Omental fat pad (tissue), 4 donors: Measurements from ENCODE around the gene JADE3. TPM values are rescaled to one million over a fixed set of nuclear protein-coding genes. Genes with fewer than 3 reads are reported as not detected.

ENCODE experiments used
- ATAC-seq: fragments of 150-250 bp; one replicate; pipeline ENCODE4 v1.9.1; 2016; ENCODE audit warnings: mild to moderate bottlenecking, moderate library complexity; ENCODE audit not compliant: low FRiP score
- DNase-seq: peaks from one replicate; pipeline ENCODE4 v3.0.0-alpha.2; 2019; ENCODE audit warnings: low spot score
- CTCF ChIP-seq, 3 donors: fragments of 450-650 bp; IDR thresholded peaks; one replicate each; pipeline ENCODE4 v1.5.1; 2016 to 2017; ENCODE audit warnings: antibody characterized with exemption in 3 of 3, mild to moderate bottlenecking in 3 of 3, moderate library complexity in 2 of 3
- total RNA-seq, 4 donors: library from RNA; depleted of rRNA; stranded (reverse); fragments of >200 nt; gene quantifications; one replicate each; pipeline ENCODE4 v1.1.0, GENCODE V29; 2016

The JADE3 gene
- 1 to 10 TPM; 3.9 to 6.6 (median 5.4) TPM for total RNA-seq

GRCh38 chrX:46912098-46912602, at the start of gene JADE3:
TSS of gene JADE3 (plus strand) at chrX:46912421. CDS start at chrX:46984895, 72,474 bp downstream.
- DNase-seq: no peak
- peak; percentile 87 for ATAC-seq
- no peak for TF ChIP-seq CTCF (IDR thresholded peaks at IDR 0.05)

- TF ChIP-seq CTCF (IDR thresholded peaks at IDR 0.05): no peak
Measured at GRCh38 chrX:46863072-46863471, 49.1 kb upstream of the JADE3 start.

GRCh38 chrX:46864606-46865005, 47.6 kb upstream of the JADE3 start:
- DNase-seq: no peak
- TF ChIP-seq CTCF (IDR thresholded peaks at IDR 0.05): no peak

More at GRCh38 chrX:46863072-46863471, 49.1 kb upstream of the JADE3 start:
- no peak for ATAC-seq
- no peak for DNase-seq

GRCh38 chrX:46865281-46865680, 46.9 kb upstream of the JADE3 start:
- DNase-seq (no peak), ATAC-seq (no peak)
- no peak for TF ChIP-seq CTCF (IDR thresholded peaks at IDR 0.05)

More at GRCh38 chrX:46864606-46865005, 47.6 kb upstream of the JADE3 start:
- no peak for ATAC-seq

GRCh38 chrX:46866726-46867125, 45.5 kb upstream of the JADE3 start:
- DNase-seq (no peak), ATAC-seq (no peak)
- no peak for TF ChIP-seq CTCF (IDR thresholded peaks at IDR 0.05)

- no peak for TF ChIP-seq CTCF (IDR thresholded peaks at IDR 0.05)
- DNase-seq: no peak
- no peak for ATAC-seq
Measured at GRCh38 chrX:46873746-46874145, 38.5 kb upstream of the JADE3 start.

GRCh38 chrX:46876901-46877300, 35.3 kb upstream of the JADE3 start:
- no peak for TF ChIP-seq CTCF (IDR thresholded peaks at IDR 0.05)
- ATAC-seq (no peak), DNase-seq (no peak)
